Suppressor macrophage treated with lipopolysaccharide for 4 hours (primary cell): Measurements from ENCODE around the gene PTPRG.

Experiments used
- DNase-seq: peaks from one replicate; pipeline ENCODE4 v3.0.0-alpha.2; 2020

Gene PTPRG

DNA sequence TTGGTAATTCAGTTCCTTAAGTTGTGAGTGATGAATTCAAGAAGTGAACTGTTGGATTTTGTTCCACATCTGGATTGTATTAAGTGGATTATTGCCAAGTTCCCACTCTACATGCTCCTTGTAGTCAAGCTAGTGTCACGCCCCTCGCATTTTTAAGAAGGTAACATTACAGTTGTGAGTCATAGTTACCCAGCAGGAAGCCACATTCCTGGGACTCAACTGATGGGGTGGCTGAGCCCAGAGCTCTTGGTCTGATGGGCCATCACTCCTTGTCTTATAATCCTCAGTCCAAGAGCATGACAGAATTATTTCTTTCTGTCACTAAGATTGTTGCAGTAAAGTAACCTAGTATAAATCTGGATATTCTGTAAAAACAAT is 102.7 kb downstream of the PTPRG start:
- DNase-seq: no peak

DNA sequence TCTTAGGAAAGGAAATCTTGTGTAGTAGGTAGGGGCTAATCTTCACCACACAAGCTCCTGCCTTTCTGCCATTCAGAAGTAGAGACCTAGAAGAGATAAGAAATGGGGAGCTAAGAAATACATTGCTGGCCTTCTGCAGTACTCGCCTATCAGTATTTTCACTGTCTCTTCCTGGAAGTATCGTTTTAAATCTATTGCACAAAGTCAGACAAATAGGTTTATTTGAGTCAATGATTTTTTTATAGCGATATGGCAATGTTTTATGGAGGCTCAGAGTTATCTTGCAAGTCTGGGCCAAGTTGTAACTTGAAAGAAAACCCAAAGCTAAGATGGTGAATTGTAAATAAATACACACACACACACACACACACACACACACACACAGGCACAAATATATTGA is 103.8 kb downstream of the PTPRG start:
- no peak for DNase-seq

DNA sequence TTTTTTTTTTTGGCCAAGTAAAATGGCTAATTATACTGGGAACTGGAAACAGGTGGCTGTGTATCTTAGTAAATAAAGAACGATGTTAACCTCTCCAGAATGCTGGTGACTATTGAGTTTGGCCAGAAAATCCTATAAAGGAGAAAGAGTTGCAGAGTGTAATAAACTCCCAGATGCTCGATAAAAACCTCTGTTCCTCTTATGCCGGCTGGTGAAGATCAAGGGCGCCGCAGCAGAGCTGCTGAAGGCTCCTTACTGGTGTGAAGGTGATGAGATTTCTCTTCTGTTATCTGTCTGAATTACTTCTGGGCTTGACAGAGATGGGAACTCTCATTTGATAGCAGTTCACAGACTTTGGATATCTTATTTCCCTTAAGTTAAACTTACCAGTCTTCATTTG is 104.6 kb downstream of the PTPRG start:
- no peak for DNase-seq

DNA sequence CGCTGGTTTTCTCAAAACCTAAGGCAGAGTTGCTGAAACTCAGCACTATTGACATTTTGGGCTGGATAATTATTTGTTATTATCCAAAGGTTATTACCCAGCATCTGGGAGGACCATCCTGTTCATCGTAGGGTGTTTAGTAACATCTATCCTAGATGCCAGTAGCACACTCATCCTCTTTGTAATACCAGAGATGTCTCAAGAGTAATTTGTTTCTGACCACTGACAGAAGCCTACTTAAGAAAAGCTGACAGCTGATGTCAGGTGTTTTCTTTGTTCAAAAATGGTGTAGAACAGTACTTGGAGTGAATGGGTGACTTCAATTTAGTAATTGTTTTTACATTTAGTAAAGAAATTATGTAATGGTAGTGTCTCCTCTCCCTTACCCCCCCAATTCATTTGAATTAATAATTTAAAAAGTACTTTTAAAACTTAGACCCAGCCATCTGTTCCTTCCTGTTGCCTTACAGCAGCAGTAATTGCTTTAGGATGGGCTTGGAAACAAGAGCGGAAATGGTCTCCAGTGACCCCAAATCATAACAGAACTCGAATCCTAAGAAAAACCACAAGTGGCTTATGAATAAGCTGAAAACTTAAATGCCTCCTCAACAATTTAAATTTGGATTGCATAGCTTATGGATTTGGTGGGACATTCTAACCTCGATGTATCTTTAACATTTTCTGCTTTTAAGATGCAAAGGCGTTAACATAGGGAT is 105.4 kb downstream of the PTPRG start:
- no peak for DNase-seq

DNA sequence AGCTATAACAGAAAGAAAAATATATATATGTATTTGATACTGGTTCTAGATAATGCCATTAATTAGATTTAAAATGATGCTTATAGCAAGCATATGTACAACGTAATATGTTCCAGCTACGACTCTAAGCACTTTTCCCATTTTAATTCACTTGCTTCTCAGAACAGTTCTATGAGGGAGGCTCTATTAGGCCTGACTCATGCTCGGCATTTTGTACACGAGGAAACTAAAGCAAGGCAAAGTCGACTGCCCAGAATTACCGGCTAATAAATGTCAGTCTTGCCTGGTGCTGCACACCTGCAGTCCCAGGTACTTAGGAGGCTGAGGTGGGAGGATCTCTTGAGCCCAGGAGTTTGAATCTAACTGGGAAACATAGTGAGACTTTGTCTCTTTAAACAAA is 106.0 kb downstream of the PTPRG start:
- DNase-seq: no peak

DNA sequence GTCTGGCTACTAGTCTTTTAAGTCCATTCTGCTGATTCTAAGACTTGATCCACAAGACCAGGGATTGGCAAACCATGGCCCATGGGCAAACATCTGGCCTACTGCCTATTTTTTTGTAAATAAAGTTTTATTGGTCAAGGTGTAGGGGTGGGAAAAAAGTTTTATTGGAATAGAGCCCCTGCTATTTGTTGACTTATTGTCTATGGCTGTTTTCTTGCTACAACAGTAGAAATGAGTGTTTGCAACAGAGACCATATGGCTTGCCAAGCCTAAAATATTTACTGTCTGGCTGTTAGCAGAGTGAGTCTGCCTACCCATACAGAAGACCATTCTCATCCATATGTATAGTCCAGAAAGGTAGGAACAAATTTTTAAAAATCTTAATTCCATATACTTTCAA is 106.4 kb downstream of the PTPRG start:
- no peak for DNase-seq

DNA sequence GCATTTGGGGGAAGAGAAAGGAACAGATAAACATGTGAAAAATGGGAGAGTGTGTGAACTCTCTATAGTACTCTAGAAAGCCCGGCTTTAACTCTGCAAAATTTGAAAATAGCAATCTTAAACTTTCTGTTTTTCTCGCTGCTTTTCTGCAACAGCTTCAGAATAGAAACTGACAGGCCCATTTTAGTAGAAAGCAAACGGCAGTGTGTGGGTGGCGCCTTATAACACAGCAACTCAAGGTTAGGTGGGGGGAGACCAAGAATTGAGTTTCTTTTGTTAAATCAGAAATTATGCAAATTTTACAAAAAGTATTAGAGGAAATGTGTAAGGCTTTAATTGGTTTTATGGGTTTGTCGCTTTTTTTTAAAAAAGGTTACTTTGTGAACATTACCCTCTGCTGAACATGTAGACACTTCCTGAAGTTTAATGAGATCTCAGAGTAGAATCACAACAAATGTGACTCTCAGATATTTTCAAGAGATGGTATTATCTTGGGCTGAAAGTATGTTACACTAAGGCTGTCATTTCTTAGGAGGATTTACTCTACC is 107.0 kb downstream of the PTPRG start:
- DNase-seq: no peak

DNA sequence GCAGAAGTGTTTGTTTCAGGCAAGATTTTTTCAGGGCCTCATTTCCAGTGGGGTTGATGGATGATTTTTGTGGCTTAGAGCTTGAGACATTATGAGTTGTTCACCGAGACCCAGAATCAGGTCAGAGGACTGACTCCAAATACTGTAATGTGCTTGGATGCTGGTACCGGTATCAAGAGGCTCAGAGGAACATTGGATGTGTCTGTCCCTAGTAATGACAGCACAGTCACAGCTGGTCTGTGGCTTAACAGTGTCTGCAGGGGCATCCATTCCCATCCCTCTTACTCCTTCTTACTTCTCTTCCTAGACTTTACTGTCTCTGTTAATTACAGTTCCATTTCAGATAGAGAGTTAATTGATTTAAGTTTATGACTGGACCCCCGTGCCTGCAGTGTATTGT is 107.8 kb downstream of the PTPRG start:
- no peak for DNase-seq

DNA sequence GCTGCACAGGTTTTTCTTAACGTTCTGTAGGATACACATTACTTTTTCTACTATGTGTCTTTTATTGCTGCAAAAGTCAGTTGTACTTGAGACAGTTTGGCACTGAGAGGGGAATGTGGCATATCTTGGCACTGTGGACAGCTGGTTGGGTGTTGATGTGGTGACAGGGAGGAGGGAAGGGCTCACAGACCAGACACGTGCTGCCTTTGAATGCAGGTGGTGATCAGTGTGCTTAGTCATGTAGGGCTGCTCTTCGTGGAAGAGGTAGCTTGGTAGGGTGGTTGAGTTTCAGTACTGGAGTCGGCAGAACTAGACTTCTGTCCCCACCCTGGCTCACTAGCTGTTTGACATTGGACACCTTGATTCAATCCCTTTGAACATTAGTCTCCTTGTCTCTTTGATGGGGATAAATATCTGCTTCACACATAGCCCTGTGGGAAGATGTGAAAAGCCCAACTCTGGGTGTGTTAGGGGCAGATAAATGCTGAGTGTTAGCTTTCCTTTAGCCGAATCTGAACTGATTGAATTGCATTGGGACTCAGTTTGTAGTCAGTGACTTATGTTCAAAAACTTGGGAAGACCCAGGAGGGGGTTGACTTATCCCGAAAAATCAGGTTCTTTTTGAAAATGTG is 108.4 kb downstream of the PTPRG start:
- DNase-seq: no peak

DNA sequence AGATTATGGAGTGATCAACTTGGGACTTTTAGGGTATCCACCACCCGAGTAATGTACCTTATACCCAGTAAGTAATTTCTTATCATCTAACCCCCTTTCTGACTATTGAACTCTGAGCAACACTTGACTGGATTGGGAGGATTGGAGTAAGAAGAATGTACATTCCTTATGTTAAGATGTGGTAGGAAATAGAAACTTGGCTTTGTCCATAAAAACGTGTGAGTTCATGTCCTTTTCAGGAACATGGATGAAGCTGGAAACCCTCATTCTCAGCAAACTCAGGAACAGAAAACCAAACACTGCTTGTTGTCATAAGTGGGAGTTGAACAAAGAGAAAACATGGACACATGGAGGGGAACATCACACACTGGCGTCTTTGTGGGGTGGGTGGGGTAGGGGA is 112.3 kb downstream of the PTPRG start:
- DNase-seq: no peak

DNA sequence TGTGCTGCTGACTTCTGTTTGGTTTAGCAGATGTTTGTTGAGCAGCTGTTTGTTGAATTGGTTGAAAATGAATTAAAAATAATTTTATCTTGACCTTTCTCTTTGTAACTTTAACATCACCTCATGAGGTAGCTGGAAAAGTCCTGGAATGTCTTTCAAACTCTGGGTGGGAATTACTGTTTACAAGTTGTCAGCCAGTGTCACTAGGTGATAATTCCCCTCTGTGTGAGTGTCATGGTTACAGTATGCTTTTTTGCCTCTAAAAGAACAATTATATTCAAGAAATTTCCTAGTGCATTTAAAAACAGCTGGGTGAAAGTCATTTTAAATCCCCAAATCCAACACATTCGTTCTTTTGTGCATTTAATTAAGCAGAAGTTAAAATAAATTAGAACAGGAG is 113.2 kb downstream of the PTPRG start:
- DNase-seq: no peak

DNA sequence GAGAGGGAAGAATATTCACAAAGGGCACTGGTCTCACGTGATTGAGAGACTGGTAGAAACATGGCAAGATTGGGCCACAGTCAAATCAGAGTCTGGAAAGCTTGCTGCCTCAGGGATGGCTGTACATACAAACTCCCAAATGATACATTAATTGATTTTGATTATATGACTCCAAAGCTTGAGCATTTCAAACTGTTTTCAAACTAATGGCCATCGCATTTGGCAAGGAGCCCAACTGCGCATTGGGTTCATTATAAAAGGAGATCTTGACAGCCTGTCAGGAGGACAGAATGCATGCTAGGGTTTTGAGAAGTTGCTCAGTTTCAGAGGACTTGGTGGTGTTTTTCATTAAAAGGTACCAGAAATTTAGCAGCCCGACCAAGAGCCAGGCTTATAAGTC is 117.7 kb downstream of the PTPRG start:
- no peak for DNase-seq

DNA sequence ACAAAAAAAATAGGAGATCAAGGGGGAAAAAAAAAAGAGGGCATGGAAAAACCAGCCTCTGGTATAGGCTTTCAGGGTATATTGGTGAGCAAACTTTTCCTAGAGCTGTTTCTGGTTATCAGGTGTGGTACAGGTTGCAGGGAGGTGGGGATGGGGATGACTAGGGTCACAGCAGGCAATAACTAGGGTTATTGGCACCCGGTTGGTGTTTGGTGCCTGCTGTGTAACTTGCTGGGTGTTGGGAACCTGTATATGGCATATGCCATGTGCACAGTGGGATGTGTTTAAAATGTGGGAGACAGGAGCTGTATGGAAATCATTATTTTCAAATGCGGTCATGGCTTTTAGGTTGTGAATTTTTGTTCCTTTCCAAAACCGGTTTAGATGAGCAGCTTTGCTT is 119.2 kb downstream of the PTPRG start:
- no peak for DNase-seq

DNA sequence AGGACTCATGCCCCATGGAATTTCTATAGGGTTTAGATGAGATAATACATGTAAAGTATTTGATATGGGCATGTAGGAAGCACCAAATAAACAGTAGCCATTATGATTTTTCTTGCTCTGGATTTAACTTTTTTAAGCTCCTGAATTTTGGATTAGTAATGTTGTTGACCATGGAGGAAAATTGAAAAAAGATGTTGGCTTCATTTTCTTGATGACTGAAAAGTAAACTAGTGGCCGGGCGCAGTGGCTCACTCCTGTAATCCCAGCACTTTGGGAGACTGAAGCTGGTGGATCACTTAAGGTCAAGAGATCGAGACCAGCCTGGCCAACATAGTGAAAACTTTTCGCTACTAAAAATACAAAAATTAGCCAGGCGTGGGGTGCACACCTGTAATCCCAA is 120.3 kb downstream of the PTPRG start:
- no peak for DNase-seq

DNA sequence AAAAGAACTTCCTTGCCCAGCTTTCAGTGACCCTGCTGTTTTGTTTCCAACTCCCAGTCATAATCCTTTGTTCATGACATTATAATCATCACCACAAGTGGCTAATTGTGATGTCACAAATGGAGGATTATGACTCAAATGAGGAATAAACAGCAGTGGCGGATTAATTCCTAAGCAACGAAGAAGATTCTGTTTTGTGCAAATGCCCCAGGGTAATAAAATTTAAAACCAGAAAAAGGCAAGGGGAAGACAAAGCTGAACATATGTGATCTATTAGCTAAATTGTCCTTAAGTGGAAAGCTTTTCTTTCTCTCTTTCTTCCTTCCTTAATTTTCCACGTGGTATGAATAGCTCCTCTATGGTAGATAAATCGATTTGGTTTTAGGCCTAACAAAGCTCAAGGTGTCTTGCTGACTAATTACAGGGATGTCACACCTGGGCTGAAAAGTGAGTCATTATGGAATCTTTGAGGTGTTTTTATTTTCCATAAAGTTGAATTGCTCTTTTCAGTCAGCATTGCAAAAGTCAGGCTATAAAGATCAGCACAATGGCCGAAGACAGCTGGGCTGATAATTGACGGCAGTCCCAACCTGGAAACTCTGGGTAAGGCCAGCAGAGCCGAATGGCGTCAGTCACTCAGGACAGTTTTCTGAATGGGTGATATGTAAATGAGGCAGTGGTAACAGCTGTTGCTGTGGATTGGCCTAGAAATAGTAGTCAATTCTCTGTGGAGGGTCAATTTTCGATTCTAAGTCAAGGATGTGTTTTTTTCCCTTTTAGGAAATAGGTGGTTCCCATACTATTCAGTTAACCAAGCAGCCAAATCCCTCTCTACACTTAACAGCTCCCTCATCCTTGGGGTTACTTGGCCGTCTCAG is 121.5 kb downstream of the PTPRG start:
- DNase-seq: no peak

DNA sequence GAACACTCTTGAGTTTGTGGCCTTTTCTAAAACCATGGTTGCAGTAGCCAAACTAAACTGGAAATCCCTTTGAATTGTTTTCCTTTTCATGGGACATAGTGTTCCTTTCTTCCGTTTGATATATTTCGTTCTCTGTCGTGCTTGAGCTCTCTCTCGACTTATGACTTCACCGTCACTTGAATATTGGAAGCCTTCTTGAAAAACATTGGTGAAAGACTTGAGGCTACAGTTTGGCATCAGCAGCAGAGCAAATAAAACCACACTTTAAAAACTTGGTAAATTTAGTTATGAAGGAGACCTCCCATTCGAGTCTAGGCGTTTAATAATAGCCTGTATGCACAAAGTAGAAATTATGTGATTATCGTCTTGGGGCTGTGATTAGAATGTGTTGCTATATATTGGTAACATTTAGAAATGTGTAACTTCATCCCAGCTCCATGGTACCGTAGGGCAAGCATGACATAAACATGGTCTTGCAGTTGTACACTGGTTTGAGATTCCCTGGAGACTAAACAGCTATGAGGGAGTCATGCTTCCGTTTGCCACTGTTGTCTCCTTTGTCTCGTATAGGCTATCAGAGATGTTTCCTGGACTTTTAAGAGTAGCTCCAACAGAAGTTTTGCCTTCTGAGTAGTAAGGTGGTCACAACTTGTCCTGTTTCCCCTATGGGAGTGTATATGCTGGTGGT is 122.3 kb downstream of the PTPRG start:
- no peak for DNase-seq

DNA sequence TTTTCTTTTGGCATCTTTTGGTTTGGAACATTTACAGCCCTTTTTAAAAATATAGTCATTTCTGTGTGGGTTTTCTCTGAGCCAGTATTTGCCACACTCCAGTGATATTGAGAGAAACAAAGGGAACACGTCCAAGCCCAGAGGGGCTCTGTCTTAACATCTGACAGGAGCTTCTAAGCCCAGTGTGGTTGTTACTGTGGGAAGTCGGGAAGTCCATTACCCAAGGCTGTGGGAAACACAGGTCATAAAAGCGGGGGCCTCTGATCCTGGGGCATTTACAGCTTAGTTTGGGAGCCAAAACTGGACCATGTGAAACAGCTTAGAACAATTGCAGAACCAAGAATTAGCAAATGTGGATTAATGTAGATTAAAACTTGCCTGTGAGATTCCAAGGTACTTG is 123.0 kb downstream of the PTPRG start:
- DNase-seq: no peak

DNA sequence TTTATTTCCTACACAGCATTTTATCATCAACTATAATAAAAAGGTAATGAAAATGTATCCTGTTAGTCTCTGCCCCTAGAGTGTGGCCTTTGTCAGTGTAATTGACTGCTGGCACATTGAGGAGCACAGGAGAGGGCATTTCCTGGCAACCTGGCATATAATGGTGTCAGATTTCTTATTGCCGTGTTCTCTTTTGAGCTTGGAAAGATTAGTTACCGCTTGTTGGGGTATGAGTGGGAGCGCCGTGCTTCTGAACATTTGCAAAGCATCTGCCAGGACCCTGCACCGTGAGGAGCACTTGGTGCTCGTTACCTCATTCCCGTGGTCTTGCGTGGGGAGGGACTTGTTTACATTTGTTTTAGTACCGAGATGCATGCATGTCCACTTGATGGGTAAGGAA is 124.4 kb downstream of the PTPRG start:
- no peak for DNase-seq

DNA sequence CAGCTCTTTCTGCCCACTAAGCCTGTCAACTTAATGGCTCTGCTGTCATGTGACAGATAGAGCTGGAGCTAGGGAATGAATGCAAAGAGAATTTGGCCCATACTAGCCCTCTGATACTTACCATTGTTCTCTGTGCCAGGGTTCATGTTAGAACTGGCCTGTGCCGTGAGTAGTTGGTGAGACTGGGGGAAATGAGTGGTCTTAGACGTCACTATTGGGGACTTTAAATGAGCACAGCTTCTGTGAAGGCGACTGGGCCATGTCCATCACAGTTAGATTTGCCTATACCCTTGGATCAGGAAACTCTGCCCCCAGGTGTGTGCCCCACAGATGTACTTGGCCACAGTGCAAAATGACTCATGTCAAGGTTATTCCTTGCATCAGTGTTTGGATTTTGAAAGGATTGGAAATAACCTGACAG is 124.9 kb downstream of the PTPRG start:
- DNase-seq: no peak

DNA sequence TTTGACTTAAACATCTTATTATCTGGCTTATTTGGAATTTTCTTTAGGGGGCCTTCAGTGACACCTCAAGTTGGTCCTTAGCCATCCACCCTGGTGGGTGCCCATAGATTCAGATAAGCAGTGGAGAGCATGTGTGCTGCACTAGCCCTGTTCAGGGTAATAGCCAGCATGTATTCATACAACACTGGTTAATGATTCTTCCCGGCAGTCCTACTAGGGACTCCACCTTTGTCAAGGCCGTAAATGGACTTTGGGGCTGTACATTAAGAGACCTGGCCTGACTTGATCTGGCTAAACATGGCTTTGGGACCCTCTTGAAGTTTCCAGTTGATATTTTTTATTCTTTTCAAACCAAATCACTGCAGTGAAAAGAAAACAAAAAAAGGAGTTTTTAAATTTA is 125.8 kb downstream of the PTPRG start:
- no peak for DNase-seq

DNA sequence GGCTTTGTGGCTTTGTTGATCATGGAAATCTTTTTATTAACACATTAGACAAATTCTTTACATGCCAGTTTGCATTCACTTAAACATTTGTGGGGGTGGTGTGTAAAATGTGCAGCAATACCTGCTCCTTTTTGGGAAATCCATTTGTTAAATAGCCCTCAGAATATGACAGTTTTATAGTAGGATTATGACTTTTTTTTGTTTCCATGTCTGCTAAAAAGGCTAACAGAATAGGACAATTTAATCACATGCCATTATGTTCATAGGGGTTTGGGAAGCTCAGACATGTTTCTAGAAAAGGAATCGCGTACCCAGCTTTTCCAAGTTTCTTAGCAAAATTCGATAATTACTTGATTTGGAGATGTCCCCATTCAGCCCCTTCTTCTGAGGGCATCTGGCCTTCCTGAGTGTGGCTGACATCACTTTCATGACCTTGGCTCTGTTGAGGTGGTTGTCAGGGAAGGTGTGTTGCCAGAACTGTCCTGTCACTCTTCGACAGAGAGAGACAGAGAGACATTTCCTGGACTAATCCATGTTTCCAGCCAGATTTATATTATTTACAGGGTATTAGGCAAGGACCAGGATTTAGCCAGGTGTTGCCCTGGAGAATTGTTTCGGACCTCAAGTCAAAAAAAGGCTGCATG is 126.4 kb downstream of the PTPRG start:
- DNase-seq: no peak

DNA sequence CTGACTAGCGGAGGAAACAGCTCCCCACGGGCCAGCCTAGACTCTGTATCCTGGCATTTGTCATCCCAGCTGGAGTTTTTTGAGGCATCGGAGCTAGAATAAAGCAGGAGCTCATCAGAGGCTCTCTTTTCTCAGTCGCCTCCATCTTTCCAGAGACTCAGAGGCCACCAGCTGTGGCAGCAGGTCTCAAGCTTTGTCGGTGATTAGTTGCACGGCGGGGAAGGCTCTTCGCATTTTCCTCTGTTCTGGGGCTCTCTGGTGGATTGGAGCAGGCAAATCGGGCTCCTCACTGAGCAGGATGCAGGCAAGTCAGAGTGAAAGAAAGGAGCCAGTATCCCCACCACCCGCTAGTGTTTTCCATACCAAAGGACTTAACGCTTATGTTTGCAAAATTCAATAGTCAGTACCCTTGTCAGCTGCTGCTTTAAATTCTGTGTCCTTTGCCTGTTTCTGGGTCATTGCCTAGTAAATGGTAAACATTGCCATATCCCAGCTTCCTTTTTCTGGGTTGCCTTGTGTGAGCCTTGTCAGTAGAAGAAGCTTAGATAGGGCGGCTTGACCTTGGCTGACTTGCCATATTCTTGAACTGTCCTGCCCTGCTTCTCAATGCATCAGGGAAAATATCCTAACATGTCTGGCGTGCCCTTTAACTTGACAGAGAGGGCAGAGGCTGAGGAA is 127.1 kb downstream of the PTPRG start:
- DNase-seq: no peak
